SK-N-SH (cell line): Measurements from ENCODE around the gene SAMD14. TPM values are rescaled to one million over a fixed set of nuclear protein-coding genes. Genes with fewer than 3 reads are reported as not detected.

ENCODE experiments used
- CTCF ChIA-PET: fragments of 300-600, 350-600 bp; formaldehyde crosslinking; extraction: SDS; loops from one replicate; lab custom pipeline; 2021; lab: Yijun Ruan, JAX
- POLR2A ChIA-PET: fragments of 350-600 bp; sonication (Branson Sonifier 250); formaldehyde crosslinking; extraction: SDS; loops from one replicate; lab custom pipeline; 2020; ENCODE audit warnings: antibody characterized with exemption, inconsistent platforms; lab: Yijun Ruan, JAX
- DNase-seq: peaks from one replicate; pipeline ENCODE4 v3.0.0; 2012
- H2AFZ ChIP-seq: fragments of 200-600 bp; sonication (generic); 2 replicates; pipeline ENCODE4 v1.8.1; 2016; ENCODE audit warnings: antibody characterized with exemption, mild to moderate bottlenecking, low read depth
- H3F3A ChIP-seq: fragments of 200-600 bp; sonication (generic); replicated peaks from 2 replicates; pipeline ENCODE3; 2016; ENCODE audit warnings: antibody characterized with exemption, mild to moderate bottlenecking; ENCODE audit not compliant: insufficient read depth
- H3K27ac ChIP-seq, 2 experiments: fragments of 200-500 bp in 1 of 2; fragments of 200-600 bp in 1 of 2; sonication (Bioruptor generic) in 1 of 2; sonication (generic), shearing (Covaris generic) in 1 of 2; 2 replicates each; pipeline versions ENCODE4 v1.5.1 to v1.6.1; 2014 to 2016; ENCODE audit warnings: low read depth in 2 of 2, inconsistent platforms in 1 of 2, low read length in 1 of 2, mild to moderate bottlenecking in 1 of 2, mixed read lengths in 1 of 2
- H3K27me3 ChIP-seq: fragments of 200-600 bp; sonication (generic), shearing (Covaris generic); 2 replicates; pipeline ENCODE4 v1.6.1; 2016; ENCODE audit warnings: mixed run types; ENCODE audit not compliant: insufficient read depth
- H3K36me3 ChIP-seq, 2 experiments: fragments of 200-500 bp in 1 of 2; fragments of 200-600 bp in 1 of 2; sonication (Bioruptor generic) in 1 of 2; sonication (generic) in 1 of 2; replicated peaks in 1 of 2; 2 replicates each; pipeline versions ENCODE3 to v1.5.1; 2014 to 2016; ENCODE audit warnings: low read length in 1 of 2, mild to moderate bottlenecking in 1 of 2; ENCODE audit not compliant: insufficient read depth in 2 of 2, control insufficient read depth in 1 of 2
- H3K4me1 ChIP-seq, 2 experiments: fragments of 200-500 bp in 1 of 2; fragments of 200-600 bp in 1 of 2; sonication (Bioruptor generic) in 1 of 2; sonication (generic), shearing (Covaris generic) in 1 of 2; 2 replicates each; pipeline versions ENCODE4 v1.5.1 to v1.6.1; 2014 to 2016; ENCODE audit warnings: low read depth in 1 of 2, low read length in 1 of 2, mixed run types in 1 of 2; ENCODE audit not compliant: insufficient read depth in 2 of 2, control insufficient read depth in 1 of 2
- H3K4me2 ChIP-seq: fragments of 200-600 bp; sonication (generic), shearing (Covaris generic); 2 replicates; pipeline ENCODE4 v1.6.1; 2017; ENCODE audit warnings: mixed run types
- H3K4me3 ChIP-seq, 2 experiments: fragments of 200-500 bp in 1 of 2; fragments of 200-600 bp in 1 of 2; sonication (Bioruptor generic) in 1 of 2; sonication (generic), shearing (Covaris generic) in 1 of 2; 2 replicates each; pipeline versions ENCODE4 v1.5.1 to v1.8.1; 2014 to 2016; ENCODE audit warnings: low read depth in 2 of 2, inconsistent platforms in 1 of 2, low read length in 1 of 2, mild to moderate bottlenecking in 1 of 2, mixed read lengths in 1 of 2, moderate library complexity in 1 of 2
- H3K79me2 ChIP-seq: fragments of 200-600 bp; sonication (generic); 2 replicates; pipeline ENCODE4 v1.8.1; 2017; ENCODE audit warnings: mild to moderate bottlenecking; ENCODE audit not compliant: insufficient read depth
- H3K9ac ChIP-seq: fragments of 200-600 bp; sonication (generic); 2 replicates; pipeline ENCODE4 v1.6.1; 2017; ENCODE audit warnings: mixed run types
- H3K9me2 ChIP-seq: fragments of 200-600 bp; sonication (generic); 2 replicates; pipeline ENCODE4 v1.6.1; 2017; ENCODE audit warnings: mixed run types
- H3K9me3 ChIP-seq: fragments of 200-600 bp; sonication (generic); 2 replicates; pipeline ENCODE4 v1.6.1; 2017; ENCODE audit warnings: mixed run types, mild to moderate bottlenecking, moderate library complexity
- H4K20me1 ChIP-seq: fragments of 200-600 bp; sonication (generic); 2 replicates; pipeline ENCODE4 v1.6.1; 2017; ENCODE audit warnings: mild to moderate bottlenecking, mixed run types; ENCODE audit not compliant: insufficient read depth
- EP300 ChIP-seq, 2 experiments: IDR thresholded peaks; 2 replicates each; pipeline versions ENCODE4 v1.4.0 to v1.6.1; 2012; ENCODE audit warnings: borderline replicate concordance in 1 of 2, low read depth in 1 of 2, low read length in 1 of 2
- EZH2phosphoT487 ChIP-seq: fragments of 200-600 bp; sonication (generic); IDR thresholded peaks from 2 replicates; pipeline ENCODE4 v1.6.1; 2017; ENCODE audit warnings: low read depth, mixed run types, mild to moderate bottlenecking, antibody characterized with exemption, moderate library complexity, borderline replicate concordance
- FOXJ3 ChIP-seq: sonication (generic); formaldehyde crosslinking; IDR thresholded peaks from 2 replicates; pipeline ENCODE4 v1.5.1; 2020; ENCODE audit warnings: mild to moderate bottlenecking, missing genetic modification reagents
- FOXM1 ChIP-seq: IDR thresholded peaks from 2 replicates; pipeline ENCODE4 v1.4.0; 2012; ENCODE audit warnings: low read depth, mild to moderate bottlenecking
- JUND ChIP-seq: IDR thresholded peaks from 2 replicates; pipeline ENCODE4 v1.4.0; 2012
- MAX ChIP-seq: IDR thresholded peaks from 2 replicates; pipeline ENCODE4 v1.4.0; 2012; ENCODE audit warnings: low read depth
- MEF2A ChIP-seq: IDR thresholded peaks from 2 replicates; pipeline ENCODE4 v1.4.0; 2012; ENCODE audit warnings: low read depth, borderline replicate concordance
- NFIC ChIP-seq: IDR thresholded peaks from 2 replicates; pipeline ENCODE4 v1.4.0; 2012; ENCODE audit warnings: borderline replicate concordance
- NRF1 ChIP-seq: IDR thresholded peaks from 2 replicates; pipeline ENCODE4 v1.6.1; 2012; ENCODE audit warnings: low read depth, mild to moderate bottlenecking, low read length
- RAD21 ChIP-seq: IDR thresholded peaks from 2 replicates; pipeline ENCODE4 v1.6.1; 2012; ENCODE audit warnings: mild to moderate bottlenecking, low read length
- RFX5 ChIP-seq: IDR thresholded peaks from 2 replicates; pipeline ENCODE4 v1.6.1; 2012; ENCODE audit warnings: mild to moderate bottlenecking, improper control_type of control experiment, low read length
- RXRA ChIP-seq: IDR thresholded peaks from 2 replicates; pipeline ENCODE4 v1.4.0; 2012; ENCODE audit warnings: low read depth, mild to moderate bottlenecking, borderline replicate concordance
- SMC3 ChIP-seq: IDR thresholded peaks from 2 replicates; pipeline ENCODE4 v1.6.1; 2012; ENCODE audit warnings: low read depth, low read length, improper control_type of control experiment
- TCF12 ChIP-seq: IDR thresholded peaks from 2 replicates; pipeline ENCODE4 v1.4.0; 2012
- USF1 ChIP-seq: IDR thresholded peaks from 2 replicates; pipeline ENCODE4 v1.4.0; 2012; ENCODE audit warnings: low read depth, borderline replicate concordance
- WGBS: methylation state at CpG from one replicate; pipeline ENCODE4 v1.1.6; 2017; ENCODE audit warnings: low lambda C conversion rate; 5-methylcytosine and 5-hydroxymethylcytosine counted together
- polyA plus RNA-seq, 3 experiments: library from polyadenylated mRNA; depleted of rRNA; stranded (reverse); fragments of >200 nt; gene quantifications; 2 replicates each; pipeline ENCODE4 v1.2.3, GENCODE V29; 2012
- TF ChIP-seq, protein P1 (sequence below): fragments of 150-350 bp; IDR thresholded peaks from 2 replicates; pipeline ENCODE4 v1.6.1; 2016; ENCODE audit warnings: mild to moderate bottlenecking, low read depth, low read length
- TF ChIP-seq, protein P2 (sequence below): IDR thresholded peaks from 2 replicates; pipeline ENCODE4 v1.4.0; 2012; ENCODE audit warnings: low read depth, borderline replicate concordance
- TF ChIP-seq, protein P3 (sequence below): fragments of 200-600 bp; sonication (generic); IDR thresholded peaks from 2 replicates; pipeline ENCODE4 v1.6.1; 2017; ENCODE audit warnings: antibody characterized with exemption, mild to moderate bottlenecking, moderate library complexity

SAMD14 gene
- polyA plus RNA-seq, 1 of the 3 experiments (the other 2 are of a cell fraction), result 3.4 TPM

- H3K9me3 ChIP-seq, result no peaks in the 10 kb centered on the region
- H3K9me2 ChIP-seq, result no peaks in the 10 kb centered on the region
- WGBS, result 94% methylated on average over 3 of the region's 3 CpGs
- ChIA-PET POLR2A (interaction anchor here (0.6 to 1.1 kb wide), 2 partner anchors 12 to 14 kb away, joined by 3 to 4 read pairs; no protein-coding TSS in a partner anchor), CTCF (interaction anchor here (0.8 to 17.0 kb wide), 19 partner anchors 8 to 133 kb away, joined by 3 to 517 read pairs (median 5); partner anchors contain the start of genes COL1A1, PDK2, PPP1R9B and TMEM92)
- no peak for DNase-seq
- no peaks in the 10 kb centered on the region for H3K27me3 ChIP-seq
- H3K36me3 ChIP-seq, result no peaks in the 10 kb centered on the region
- H3F3A ChIP-seq, result no peaks in the 10 kb centered on the region
- H4K20me1 ChIP-seq, result no peaks in the 10 kb centered on the region
- no peak overlapping the region for H3K4me2 ChIP-seq
- no peaks in the 10 kb centered on the region for H3K79me2 ChIP-seq
- no peak overlapping the region for H3K9ac ChIP-seq
- H3K4me1 ChIP-seq, result peaks cover 3 to 16% of the 10 kb centered on the region in 2 experiments; a peak in 1 of 4 replicates
- no peak for TF ChIP-seq RFX5
- TF ChIP-seq, protein P1, sequence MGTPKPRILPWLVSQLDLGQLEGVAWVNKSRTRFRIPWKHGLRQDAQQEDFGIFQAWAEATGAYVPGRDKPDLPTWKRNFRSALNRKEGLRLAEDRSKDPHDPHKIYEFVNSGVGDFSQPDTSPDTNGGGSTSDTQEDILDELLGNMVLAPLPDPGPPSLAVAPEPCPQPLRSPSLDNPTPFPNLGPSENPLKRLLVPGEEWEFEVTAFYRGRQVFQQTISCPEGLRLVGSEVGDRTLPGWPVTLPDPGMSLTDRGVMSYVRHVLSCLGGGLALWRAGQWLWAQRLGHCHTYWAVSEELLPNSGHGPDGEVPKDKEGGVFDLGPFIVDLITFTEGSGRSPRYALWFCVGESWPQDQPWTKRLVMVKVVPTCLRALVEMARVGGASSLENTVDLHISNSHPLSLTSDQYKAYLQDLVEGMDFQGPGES, result no peak
- no peak for TF ChIP-seq TCF12
- TF ChIP-seq, protein P2, sequence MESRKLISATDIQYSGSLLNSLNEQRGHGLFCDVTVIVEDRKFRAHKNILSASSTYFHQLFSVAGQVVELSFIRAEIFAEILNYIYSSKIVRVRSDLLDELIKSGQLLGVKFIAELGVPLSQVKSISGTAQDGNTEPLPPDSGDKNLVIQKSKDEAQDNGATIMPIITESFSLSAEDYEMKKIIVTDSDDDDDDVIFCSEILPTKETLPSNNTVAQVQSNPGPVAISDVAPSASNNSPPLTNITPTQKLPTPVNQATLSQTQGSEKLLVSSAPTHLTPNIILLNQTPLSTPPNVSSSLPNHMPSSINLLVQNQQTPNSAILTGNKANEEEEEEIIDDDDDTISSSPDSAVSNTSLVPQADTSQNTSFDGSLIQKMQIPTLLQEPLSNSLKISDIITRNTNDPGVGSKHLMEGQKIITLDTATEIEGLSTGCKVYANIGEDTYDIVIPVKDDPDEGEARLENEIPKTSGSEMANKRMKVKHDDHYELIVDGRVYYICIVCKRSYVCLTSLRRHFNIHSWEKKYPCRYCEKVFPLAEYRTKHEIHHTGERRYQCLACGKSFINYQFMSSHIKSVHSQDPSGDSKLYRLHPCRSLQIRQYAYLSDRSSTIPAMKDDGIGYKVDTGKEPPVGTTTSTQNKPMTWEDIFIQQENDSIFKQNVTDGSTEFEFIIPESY, result no peak
- no peak for TF ChIP-seq MEF2A
- TF ChIP-seq RXRA, result no peak
- TF ChIP-seq JUND, result no peak
- TF ChIP-seq USF1, result no peak
- TF ChIP-seq FOXM1, result no peak
- TF ChIP-seq FOXJ3 (CRISPR knock-in tag), result no peak
- TF ChIP-seq NFIC, result no peak
- TF ChIP-seq NRF1, result no peak
- no peak for TF ChIP-seq MAX
- H2AFZ ChIP-seq, result no peak overlapping the region
- H3K4me3 ChIP-seq, result no peak overlapping the region
- H3K27ac ChIP-seq, result no peak overlapping the region
These were observed 35.5 kb upstream of the SAMD14 start for GRCh38 chr17:50165466-50165865.

GRCh38 chr17:50165066-50165465, 35.1 kb upstream of the SAMD14 start:
- CTCF ChIA-PET, result interaction anchor here (0.8 to 17.0 kb wide), 18 partner anchors 9 to 133 kb away, joined by 3 to 517 read pairs (median 6); partner anchors contain the start of genes COL1A1, PDK2, PPP1R9B and TMEM92
- no peak overlapping the region for H3K4me2 ChIP-seq
- H3F3A ChIP-seq, result peaks cover under 1% of the 10 kb centered on the region
- H3K27me3 ChIP-seq, result no peaks in the 10 kb centered on the region
- no peak for DNase-seq
- no peak overlapping the region for H3K9ac ChIP-seq
- H3K27ac ChIP-seq, result no peak overlapping the region
- H3K4me1 ChIP-seq, result peaks cover 3 to 16% of the 10 kb centered on the region in 2 experiments; a peak in 1 of 4 replicates
- no peaks in the 10 kb centered on the region for H3K9me3 ChIP-seq
- H2AFZ ChIP-seq, result no peak overlapping the region
- H3K79me2 ChIP-seq, result no peaks in the 10 kb centered on the region
- WGBS, result 83% methylated on average over 8 of the region's 9 CpGs
- POLR2A ChIA-PET, result no interaction called here
- no peaks in the 10 kb centered on the region for H3K36me3 ChIP-seq
- H3K9me2 ChIP-seq, result no peaks in the 10 kb centered on the region
- no peak overlapping the region for H3K4me3 ChIP-seq
- no peaks in the 10 kb centered on the region for H4K20me1 ChIP-seq
- no peak for TF ChIP-seq EZH2phosphoT487
- TF ChIP-seq, protein P1, result no peak
- TF ChIP-seq FOXJ3 (CRISPR knock-in tag), result no peak
- TF ChIP-seq RAD21, result no peak
- TF ChIP-seq, protein P3, sequence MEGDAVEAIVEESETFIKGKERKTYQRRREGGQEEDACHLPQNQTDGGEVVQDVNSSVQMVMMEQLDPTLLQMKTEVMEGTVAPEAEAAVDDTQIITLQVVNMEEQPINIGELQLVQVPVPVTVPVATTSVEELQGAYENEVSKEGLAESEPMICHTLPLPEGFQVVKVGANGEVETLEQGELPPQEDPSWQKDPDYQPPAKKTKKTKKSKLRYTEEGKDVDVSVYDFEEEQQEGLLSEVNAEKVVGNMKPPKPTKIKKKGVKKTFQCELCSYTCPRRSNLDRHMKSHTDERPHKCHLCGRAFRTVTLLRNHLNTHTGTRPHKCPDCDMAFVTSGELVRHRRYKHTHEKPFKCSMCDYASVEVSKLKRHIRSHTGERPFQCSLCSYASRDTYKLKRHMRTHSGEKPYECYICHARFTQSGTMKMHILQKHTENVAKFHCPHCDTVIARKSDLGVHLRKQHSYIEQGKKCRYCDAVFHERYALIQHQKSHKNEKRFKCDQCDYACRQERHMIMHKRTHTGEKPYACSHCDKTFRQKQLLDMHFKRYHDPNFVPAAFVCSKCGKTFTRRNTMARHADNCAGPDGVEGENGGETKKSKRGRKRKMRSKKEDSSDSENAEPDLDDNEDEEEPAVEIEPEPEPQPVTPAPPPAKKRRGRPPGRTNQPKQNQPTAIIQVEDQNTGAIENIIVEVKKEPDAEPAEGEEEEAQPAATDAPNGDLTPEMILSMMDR, result no peak
- no peak for TF ChIP-seq JUND
- no peak for TF ChIP-seq NRF1
- TF ChIP-seq EP300 (IDR thresholded peaks at IDR 0.05; ENCODE audit: borderline replicate concordance in 1 of 2, low read depth in 1 of 2, low read length in 1 of 2), result no peak
- TF ChIP-seq MAX, result no peak
- no peak for TF ChIP-seq SMC3
- TF ChIP-seq RFX5, result no peak
- TF ChIP-seq MEF2A, result no peak
- no peak for TF ChIP-seq USF1
